GM21717 (cell line): ENCODE results near the gene ABLIM2.
"Not testable (repeated sequence)": the region's sequence is repeated elsewhere in the genome, so short reads cannot be mapped to it uniquely, and the experiment has no call there.

Experiments
- ATAC-seq: cut with Tn5 transposase; IDR thresholded peaks from one replicate; pipeline ENCODE4 v1.9.1; 2021; ENCODE audit warnings: mild to moderate bottlenecking, moderate library complexity; ENCODE audit not compliant: unreplicated experiment

Gene ABLIM2

GRCh38 chr4:7947927-7948326 lies 210.7 kb downstream of the ABLIM2 start:
- ATAC-seq = no peak

- no peak for ATAC-seq
Observed at GRCh38 chr4:7945709-7946380, 212.8 kb downstream of the ABLIM2 start.

- ATAC-seq = no peak
Observed at GRCh38 chr4:7944599-7945220, 213.9 kb downstream of the ABLIM2 start.

DNA sequence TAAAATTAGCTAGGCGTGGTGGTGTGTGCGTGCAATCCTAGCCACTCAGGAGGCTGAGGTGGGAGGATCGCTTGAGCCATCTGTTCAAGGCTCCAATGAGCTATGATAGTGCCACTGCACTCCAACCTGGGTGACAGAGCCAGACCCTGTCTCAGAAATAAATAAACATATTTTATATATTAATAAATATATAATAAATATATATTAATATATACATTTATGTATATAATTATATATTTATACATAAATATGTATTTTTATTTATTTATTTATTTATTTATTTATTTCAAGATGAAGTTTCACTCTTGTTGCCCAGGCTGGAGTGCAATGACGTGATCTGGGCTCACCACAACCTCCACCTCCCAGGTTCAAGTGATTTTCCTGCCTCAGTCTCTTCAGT lies 214.9 kb downstream of the ABLIM2 start:
- not testable (repeated sequence) for ATAC-seq

GRCh38 chr4:7943211-7943610 lies 215.4 kb downstream of the ABLIM2 start:
- ATAC-seq = no peak

DNA sequence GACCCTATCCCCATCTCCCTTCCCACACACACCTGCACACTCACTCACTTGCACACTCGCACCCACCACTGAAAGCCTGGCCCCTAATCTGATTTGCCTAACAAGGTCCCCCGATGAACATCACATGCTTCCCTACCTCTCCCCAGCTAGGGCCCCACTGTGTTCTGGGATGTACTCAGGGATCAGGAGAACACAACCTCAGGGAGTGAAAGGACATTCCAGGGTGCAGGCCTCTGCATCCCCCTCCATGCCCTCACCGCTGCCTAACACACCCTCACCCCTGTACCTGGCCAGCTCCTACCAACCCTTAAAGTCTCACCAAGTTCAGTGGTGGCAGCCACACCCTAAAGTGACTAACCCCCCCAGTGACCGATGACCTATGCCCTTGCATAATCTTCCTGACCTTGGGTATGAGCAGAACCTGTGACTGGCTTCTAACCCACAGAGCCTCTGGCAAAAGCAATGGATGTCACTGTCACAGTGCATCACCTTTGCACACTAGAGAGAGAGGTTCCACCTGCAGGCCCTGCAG lies 216.6 kb downstream of the ABLIM2 start:
- ATAC-seq = no peak

GRCh38 chr4:7941111-7941964 lies 217.3 kb downstream of the ABLIM2 start:
- no peak for ATAC-seq

- ATAC-seq = peak; percentile 63
Observed at GRCh38 chr4:7939377-7940108, 219.1 kb downstream of the ABLIM2 start, which contains the start of gene AFAP1. TSS of gene AFAP1 (minus strand) at chr4:7939861. CDS start at chr4:7872078, 67,783 bp downstream.

- no peak for ATAC-seq
Observed at GRCh38 chr4:7938609-7939376, 219.8 kb downstream of the ABLIM2 start.

GRCh38 chr4:7938266-7938608 lies 220.4 kb downstream of the ABLIM2 start:
- no peak for ATAC-seq

- ATAC-seq = no peak
Observed at GRCh38 chr4:7937006-7937405, 221.6 kb downstream of the ABLIM2 start.

GRCh38 chr4:7933651-7934510 lies 224.7 kb downstream of the ABLIM2 start:
- ATAC-seq = no peak

DNA sequence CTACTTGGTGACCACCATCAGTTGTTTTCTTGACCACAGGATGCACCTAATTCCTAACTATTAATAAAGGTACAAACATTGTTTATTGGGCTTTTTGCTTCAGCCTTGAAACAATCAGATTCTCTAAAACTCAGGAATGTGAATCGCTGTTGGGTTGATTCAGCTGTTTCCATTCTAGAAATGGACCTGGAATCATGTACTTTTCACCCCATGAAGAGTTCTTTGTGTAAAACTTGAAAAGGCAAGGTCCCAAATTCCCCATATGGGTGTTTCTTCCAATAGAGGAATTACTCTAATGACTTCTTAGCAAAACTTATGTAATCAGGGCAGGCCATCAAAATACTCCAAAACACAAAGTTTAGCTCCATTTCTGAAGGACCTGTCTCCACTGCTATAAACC lies 226.3 kb downstream of the ABLIM2 start:
- ATAC-seq = no peak

- ATAC-seq = no peak
Observed at GRCh38 chr4:7929118-7929951, 229.3 kb downstream of the ABLIM2 start.

DNA sequence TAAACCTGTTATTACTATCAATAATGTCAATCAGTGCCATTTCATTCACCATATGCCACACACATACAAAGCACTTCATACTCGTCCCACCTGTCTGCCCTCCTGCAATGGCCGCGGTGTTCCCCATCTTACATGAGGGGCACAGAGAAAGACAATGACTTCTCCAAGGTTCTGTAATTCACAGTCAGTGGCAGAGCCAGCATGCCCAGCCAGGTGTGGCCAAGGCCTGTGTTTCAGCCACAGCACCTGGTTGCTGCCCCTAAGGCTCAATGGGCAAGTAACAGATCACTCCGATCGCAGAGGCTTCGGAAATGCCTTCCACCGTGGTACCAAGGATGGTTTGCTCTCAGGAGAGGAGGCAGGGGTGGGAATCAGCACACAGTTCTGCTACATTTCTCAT lies 229.9 kb downstream of the ABLIM2 start:
- ATAC-seq = no peak

DNA sequence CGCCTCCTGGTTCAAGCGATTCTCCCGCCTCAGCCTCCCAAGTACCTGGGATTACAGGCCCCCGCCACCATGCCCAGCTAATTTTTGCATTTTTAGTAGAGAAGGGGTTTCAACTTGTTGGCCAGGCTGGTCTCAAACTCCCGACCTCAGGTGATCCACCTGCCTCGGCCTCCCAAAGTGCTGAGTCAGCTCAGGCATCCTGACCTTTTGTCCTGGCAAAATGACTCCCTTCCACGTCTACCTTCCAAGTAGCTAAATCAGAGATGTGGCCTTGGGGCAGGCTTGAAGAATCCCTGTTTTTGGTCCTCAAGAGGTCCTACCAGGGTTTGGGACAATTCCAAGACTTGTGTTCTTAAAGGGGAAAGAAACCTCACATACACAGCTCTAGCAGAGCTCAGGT lies 231.8 kb downstream of the ABLIM2 start:
- no peak for ATAC-seq

DNA sequence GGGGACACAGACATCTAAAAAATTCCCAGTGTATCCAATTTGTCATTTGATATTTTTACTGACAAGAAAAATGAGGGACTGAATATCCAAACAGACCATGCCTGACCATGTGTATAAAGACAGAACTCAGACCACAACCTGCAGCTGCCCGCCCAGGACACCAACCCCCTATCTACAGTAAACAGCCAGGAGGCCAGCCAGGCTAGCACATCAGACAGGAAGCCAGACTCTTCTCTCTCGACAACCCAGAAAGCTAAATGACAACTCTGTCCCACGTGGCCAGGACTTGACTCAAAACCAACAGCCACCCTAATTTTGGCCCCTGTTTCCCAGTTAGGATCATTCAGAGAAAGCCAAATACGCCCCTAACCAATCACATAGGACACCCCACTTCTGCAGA lies 234.0 kb downstream of the ABLIM2 start:
- no peak for ATAC-seq

GRCh38 chr4:7924163-7924562 lies 234.4 kb downstream of the ABLIM2 start:
- ATAC-seq = no peak
